Suprapubic skin (tissue), 3 donors: ENCODE measurements around the gene TIE1.

Experiments used
- CTCF ChIP-seq, 2 donors: fragments of 200-600 bp in 1 of 2; fragments of 450-650 bp in 1 of 2; sonication (generic) in 1 of 2; IDR thresholded peaks; one replicate each; pipeline ENCODE4 v1.5.1; 2016 to 2019; ENCODE audit warnings: antibody characterized with exemption in 2 of 2, mild to moderate bottlenecking in 1 of 2, moderate library complexity in 1 of 2
- POLR2A ChIP-seq, 2 donors: fragments of 450-650 bp; IDR thresholded peaks; one replicate each; pipeline ENCODE4 v1.6.1; 2017; ENCODE audit warnings: antibody characterized with exemption in 2 of 2, mild to moderate bottlenecking in 2 of 2, moderate library complexity in 2 of 2

- TF ChIP-seq POLR2A (IDR thresholded peaks at IDR 0.05): no peak
- TF ChIP-seq CTCF (IDR thresholded peaks at IDR 0.05): no peak
Observed at GRCh38 chr1:43329995-43330751, 29.4 kb downstream of the TIE1 start.
